CD1c-positive myeloid dendritic cell (primary cell): ENCODE measurements around the gene ASTN2.
"Not testable (repeated sequence)": the region's sequence is repeated elsewhere in the genome, so short reads cannot be mapped to it uniquely, and the experiment has no call there.

ENCODE experiments used
- DNase-seq: peaks from one replicate; pipeline ENCODE4 v3.0.0-alpha.2; 2016; ENCODE audit errors: extremely low spot score

Gene ASTN2

GRCh38 chr9:116870566-116870965 lies 544.3 kb downstream of the ASTN2 start:
- no peak for DNase-seq

- no peak for DNase-seq
Measured at GRCh38 chr9:116868201-116868600, 546.7 kb downstream of the ASTN2 start.

- DNase-seq: no peak
Measured at GRCh38 chr9:116861321-116861720, 553.5 kb downstream of the ASTN2 start.

- DNase-seq: peak; percentile 24
Measured at GRCh38 chr9:116860509-116861120, 554.2 kb downstream of the ASTN2 start.

GRCh38 chr9:116859763-116860162 lies 555.1 kb downstream of the ASTN2 start:
- DNase-seq: no peak

GRCh38 chr9:116857321-116857720 lies 557.5 kb downstream of the ASTN2 start:
- no peak for DNase-seq

GRCh38 chr9:116855881-116856662 lies 558.8 kb downstream of the ASTN2 start:
- no peak for DNase-seq

GRCh38 chr9:116849721-116850120 lies 565.1 kb downstream of the ASTN2 start:
- no peak for DNase-seq

GRCh38 chr9:116844621-116845020 lies 570.2 kb downstream of the ASTN2 start:
- DNase-seq: no peak

GRCh38 chr9:116843863-116844620 lies 570.8 kb downstream of the ASTN2 start:
- no peak for DNase-seq

- no peak for DNase-seq
Measured at GRCh38 chr9:116842658-116843057, 572.2 kb downstream of the ASTN2 start.

- DNase-seq: not testable (repeated sequence)
Measured at GRCh38 chr9:116838468-116838867, 576.4 kb downstream of the ASTN2 start.

GRCh38 chr9:116837018-116837989 lies 577.6 kb downstream of the ASTN2 start:
- DNase-seq: no peak

GRCh38 chr9:116830321-116830720 lies 584.5 kb downstream of the ASTN2 start:
- DNase-seq: not testable (repeated sequence)

- DNase-seq: no peak
Measured at GRCh38 chr9:116821633-116822229, 593.1 kb downstream of the ASTN2 start.

- DNase-seq: no peak
Measured at GRCh38 chr9:116819116-116819515, 595.7 kb downstream of the ASTN2 start.

GRCh38 chr9:116817762-116818161 lies 597.1 kb downstream of the ASTN2 start:
- DNase-seq: no peak

GRCh38 chr9:116816484-116816883 lies 598.4 kb downstream of the ASTN2 start:
- DNase-seq: no peak

GRCh38 chr9:116815835-116816234 lies 599.0 kb downstream of the ASTN2 start:
- DNase-seq: no peak

- DNase-seq: no peak
Measured at GRCh38 chr9:116813031-116813300, 601.9 kb downstream of the ASTN2 start.
